ENCODE data around the gene IPO13. TPM values are rescaled to one million over a fixed set of nuclear protein-coding genes. Genes with fewer than 3 reads are reported as not detected.
A peak's percentile ranks its signal among the peaks of the same experiment; 100 is the strongest.

IPO13 gene
- total RNA-seq, 2 donors from 2014 or later = 10.4 to 29.3 TPM

GRCh38 chr1:43969746-43970466 lies 23.2 kb downstream of the IPO13 start, which contains the start of gene DPH2:
DPH2 (plus strand) TSS chr1:43970010; CDS start chr1:43970176, 166 bp downstream.
- Histone ChIP-seq H3K4me3 (peak within 1 kb of the TSS; percentile 21 to 94), H3K27ac (no peak within 1 kb of the TSS), H3K4me1 (peaks cover 26% of the 10 kb centered on the region), H3K36me3 (replicated peaks in 1 of 2; ENCODE audit: insufficient read depth in 1 of 2, low read depth in 2 of 2) (no peaks in the 10 kb centered on the region), H3K9me3 (no peaks in the 10 kb centered on the region), H3K27me3 (no peaks in the 10 kb centered on the region)
- no peak for TF ChIP-seq CTCF (IDR thresholded peaks at IDR 0.05)
- TF ChIP-seq POLR2A (IDR thresholded peaks at IDR 0.05) = peak in 2 of 3 donors; percentile 31 to 41
- intact Hi-C loops (cut with DNase I) = no loop called here
- ATAC-seq = peak; percentile 92
- 0 to 2% methylated on average over 19 to 47 of the region's 47 CpGs for WGBS, 2 donors
- peak; percentile 96 to 98 (median 97) for DNase-seq

- TF ChIP-seq CTCF (IDR thresholded peaks at IDR 0.05) = no peak
- TF ChIP-seq POLR2A (IDR thresholded peaks at IDR 0.05) = no peak
Measured at GRCh38 chr1:43970502-43970901, 23.8 kb downstream of the IPO13 start.

GRCh38 chr1:43970911-43971310 lies 24.2 kb downstream of the IPO13 start:
- Histone ChIP-seq H3K4me3 (no peak overlapping the region), H3K4me1 (peaks cover 32% of the 10 kb centered on the region), H3K36me3 (replicated peaks in 1 of 2; ENCODE audit: insufficient read depth in 1 of 2, low read depth in 2 of 2) (no peaks in the 10 kb centered on the region), H3K27ac (no peak overlapping the region), H3K9me3 (no peaks in the 10 kb centered on the region), H3K27me3 (no peaks in the 10 kb centered on the region)
- TF ChIP-seq POLR2A (IDR thresholded peaks at IDR 0.05) = no peak
- TF ChIP-seq CTCF (IDR thresholded peaks at IDR 0.05) = no peak
- ATAC-seq (no peak), DNase-seq (no peak)
- intact Hi-C loops (cut with DNase I) = no loop called here
- 57 to 63% methylated on average over 8 to 9 of the region's 9 CpGs for WGBS, 2 donors

More at GRCh38 chr1:43970502-43970901, 23.8 kb downstream of the IPO13 start:
- WGBS, 2 donors = 29 to 47% methylated on average over 5 of the region's 5 CpGs
- DNase-seq (no peak), ATAC-seq (no peak)
- intact Hi-C loops (cut with DNase I) = no loop called here
- Histone ChIP-seq H3K27ac (no peak overlapping the region), H3K4me1 (peaks cover 28% of the 10 kb centered on the region), H3K9me3 (no peaks in the 10 kb centered on the region), H3K27me3 (no peaks in the 10 kb centered on the region), H3K36me3 (replicated peaks in 1 of 2; ENCODE audit: insufficient read depth in 1 of 2, low read depth in 2 of 2) (no peaks in the 10 kb centered on the region), H3K4me3 (peak overlapping the region; percentile 21 to 94)

GRCh38 chr1:43971336-43971980 lies 24.7 kb downstream of the IPO13 start:
- Histone ChIP-seq H3K36me3 (replicated peaks in 1 of 2; ENCODE audit: insufficient read depth in 1 of 2, low read depth in 2 of 2) (no peaks in the 10 kb centered on the region), H3K9me3 (no peaks in the 10 kb centered on the region), H3K27me3 (no peaks in the 10 kb centered on the region), H3K4me1 (peaks cover 37% of the 10 kb centered on the region), H3K27ac (no peak overlapping the region), H3K4me3 (no peak overlapping the region)
- intact Hi-C loops (cut with DNase I) = no loop called here
- TF ChIP-seq CTCF (IDR thresholded peaks at IDR 0.05) = no peak
- TF ChIP-seq POLR2A (IDR thresholded peaks at IDR 0.05) = no peak
- 92 to 93% methylated on average over 11 to 17 of the region's 17 CpGs for WGBS, 2 donors
- DNase-seq (no peak), ATAC-seq (no peak)
